NT2/D1 (cell line): ENCODE measurements around the gene UNC5C.

ENCODE experiments used
- SUZ12 ChIP-seq: IDR thresholded peaks from 2 replicates; pipeline ENCODE4 v1.6.1; 2011; ENCODE audit not compliant: insufficient read length, insufficient read depth; ENCODE audit errors: extremely low read depth
- YY1 ChIP-seq: IDR thresholded peaks from 2 replicates; pipeline ENCODE4 v1.6.1; 2011; ENCODE audit not compliant: insufficient read length, insufficient read depth
- ZNF274 ChIP-seq: IDR thresholded peaks from 2 replicates; pipeline ENCODE4 v1.6.1; 2011; ENCODE audit warnings: mild to moderate bottlenecking, low read depth, low read length

- TF ChIP-seq YY1 (no peak), SUZ12 (no peak), ZNF274 (no peak)
Measured at GRCh38 chr4:95204873-95205272, 343.9 kb downstream of the UNC5C start.
